HEK293 (cell line): ENCODE data around the gene SAMHD1.

Experiments used
- GFI1B ChIP-seq: fragments of 450-650 bp; formaldehyde crosslinking; IDR thresholded peaks from 2 replicates; pipeline ENCODE4 v1.5.1; 2016; ENCODE audit warnings: missing biosample characterization, missing genetic modification characterization
- KLF10 ChIP-seq: fragments of 450-650 bp; IDR thresholded peaks from 2 replicates; pipeline ENCODE4 v1.5.1; 2018; ENCODE audit warnings: missing biosample characterization, mild to moderate bottlenecking, missing genetic modification characterization
- KLF7 ChIP-seq: fragments of 450-650 bp; formaldehyde crosslinking; IDR thresholded peaks from 2 replicates; pipeline ENCODE4 v1.5.1; 2016; ENCODE audit warnings: missing biosample characterization, missing genetic modification characterization, borderline replicate concordance
- REPIN1 ChIP-seq: fragments of 450-650 bp; formaldehyde crosslinking; IDR thresholded peaks from 2 replicates; pipeline ENCODE4 v1.5.1; 2017; ENCODE audit warnings: missing biosample characterization, missing genetic modification characterization, low read depth
- SCRT1 ChIP-seq: fragments of 450-650 bp; formaldehyde crosslinking; IDR thresholded peaks from 2 replicates; pipeline ENCODE4 v1.5.1; 2016; ENCODE audit warnings: missing biosample characterization, missing genetic modification characterization, borderline replicate concordance
- SP7 ChIP-seq: fragments of 450-650 bp; formaldehyde crosslinking; IDR thresholded peaks from 2 replicates; pipeline ENCODE4 v1.5.1; 2016; ENCODE audit warnings: missing biosample characterization, missing genetic modification characterization
- TCF7L2 ChIP-seq: IDR thresholded peaks from 2 replicates; pipeline ENCODE4 v1.6.1; 2011; ENCODE audit warnings: low read depth, mild to moderate bottlenecking, inconsistent platforms, low read length, moderate library complexity, borderline replicate concordance
- ZBTB10 ChIP-seq: fragments of 450-650 bp; formaldehyde crosslinking; IDR thresholded peaks from 2 replicates; pipeline ENCODE4 v1.5.1; 2016; ENCODE audit warnings: missing biosample characterization, missing genetic modification characterization
- ZBTB17 ChIP-seq: fragments of 450-650 bp; formaldehyde crosslinking; IDR thresholded peaks from 2 replicates; pipeline ENCODE4 v1.5.1; 2016; ENCODE audit warnings: missing biosample characterization, missing genetic modification characterization
- ZBTB48 ChIP-seq: fragments of 450-650 bp; formaldehyde crosslinking; IDR thresholded peaks from 2 replicates; pipeline ENCODE4 v1.5.1; 2016; ENCODE audit warnings: missing biosample characterization, missing genetic modification characterization
- ZBTB49 ChIP-seq: fragments of 450-650 bp; formaldehyde crosslinking; IDR thresholded peaks from 2 replicates; pipeline ENCODE4 v1.5.1; 2016; ENCODE audit warnings: missing biosample characterization, missing genetic modification characterization, low read depth
- ZFHX2 ChIP-seq: fragments of 450-650 bp; formaldehyde crosslinking; conservative IDR thresholded peaks from 2 replicates; pipeline ENCODE4 v1.5.1; 2016; ENCODE audit warnings: missing biosample characterization, missing genetic modification characterization
- ZFP69B ChIP-seq: fragments of 450-650 bp; formaldehyde crosslinking; IDR thresholded peaks from 2 replicates; pipeline ENCODE4 v1.5.1; 2016; ENCODE audit warnings: missing biosample characterization, missing genetic modification characterization
- ZNF10 ChIP-seq: fragments of 450-650 bp; formaldehyde crosslinking; IDR thresholded peaks from 2 replicates; pipeline ENCODE4 v1.5.1; 2017; ENCODE audit warnings: missing biosample characterization, missing genetic modification characterization
- ZNF112 ChIP-seq: fragments of 450-650 bp; formaldehyde crosslinking; IDR thresholded peaks from 2 replicates; pipeline ENCODE4 v1.5.0; 2017; ENCODE audit warnings: missing biosample characterization, missing genetic modification characterization
- ZNF133 ChIP-seq: fragments of 450-650 bp; formaldehyde crosslinking; IDR thresholded peaks from 2 replicates; pipeline ENCODE4 v1.5.1; 2016; ENCODE audit warnings: missing biosample characterization, missing genetic modification characterization
- ZNF19 ChIP-seq: fragments of 450-650 bp; formaldehyde crosslinking; IDR thresholded peaks from 2 replicates; pipeline ENCODE4; 2016; ENCODE audit warnings: missing biosample characterization, missing genetic modification characterization, low read depth
- ZNF366 ChIP-seq: fragments of 450-650 bp; formaldehyde crosslinking; conservative IDR thresholded peaks from 2 replicates; pipeline ENCODE4 v1.5.1; 2016; ENCODE audit warnings: missing biosample characterization, missing genetic modification characterization
- ZNF426 ChIP-seq: fragments of 450-650 bp; formaldehyde crosslinking; IDR thresholded peaks from 2 replicates; pipeline ENCODE4 v1.5.1; 2017; ENCODE audit warnings: missing biosample characterization, missing genetic modification characterization, mild to moderate bottlenecking, inconsistent platforms, moderate library complexity
- ZNF514 ChIP-seq: fragments of 450-650 bp; formaldehyde crosslinking; IDR thresholded peaks from 2 replicates; pipeline ENCODE4 v1.5.1; 2016; ENCODE audit warnings: missing biosample characterization, missing genetic modification characterization
- ZNF837 ChIP-seq: fragments of 450-650 bp; formaldehyde crosslinking; IDR thresholded peaks from 2 replicates; pipeline ENCODE4 v1.5.1; 2016; ENCODE audit warnings: missing biosample characterization, missing genetic modification characterization
- TF ChIP-seq, protein P1 (sequence below): fragments of 450-650 bp; formaldehyde crosslinking; IDR thresholded peaks from 2 replicates; pipeline ENCODE4 v1.5.1; 2016; ENCODE audit warnings: missing biosample characterization, missing genetic modification characterization
- TF ChIP-seq, protein P2 (sequence below): fragments of 450-650 bp; formaldehyde crosslinking; IDR thresholded peaks from 2 replicates; pipeline ENCODE4 v1.5.1; 2017; ENCODE audit warnings: missing biosample characterization, missing genetic modification characterization
- TF ChIP-seq, protein P3 (sequence below): fragments of 450-650 bp; formaldehyde crosslinking; conservative IDR thresholded peaks from 2 replicates; pipeline ENCODE4 v1.5.1; 2016; ENCODE audit warnings: low read depth, missing biosample characterization, missing genetic modification characterization
- TF ChIP-seq, protein P4 (sequence below): fragments of 450-650 bp; formaldehyde crosslinking; IDR thresholded peaks from 2 replicates; pipeline ENCODE4 v1.5.1; 2016; ENCODE audit warnings: missing biosample characterization, missing genetic modification characterization

SAMHD1 gene

DNA sequence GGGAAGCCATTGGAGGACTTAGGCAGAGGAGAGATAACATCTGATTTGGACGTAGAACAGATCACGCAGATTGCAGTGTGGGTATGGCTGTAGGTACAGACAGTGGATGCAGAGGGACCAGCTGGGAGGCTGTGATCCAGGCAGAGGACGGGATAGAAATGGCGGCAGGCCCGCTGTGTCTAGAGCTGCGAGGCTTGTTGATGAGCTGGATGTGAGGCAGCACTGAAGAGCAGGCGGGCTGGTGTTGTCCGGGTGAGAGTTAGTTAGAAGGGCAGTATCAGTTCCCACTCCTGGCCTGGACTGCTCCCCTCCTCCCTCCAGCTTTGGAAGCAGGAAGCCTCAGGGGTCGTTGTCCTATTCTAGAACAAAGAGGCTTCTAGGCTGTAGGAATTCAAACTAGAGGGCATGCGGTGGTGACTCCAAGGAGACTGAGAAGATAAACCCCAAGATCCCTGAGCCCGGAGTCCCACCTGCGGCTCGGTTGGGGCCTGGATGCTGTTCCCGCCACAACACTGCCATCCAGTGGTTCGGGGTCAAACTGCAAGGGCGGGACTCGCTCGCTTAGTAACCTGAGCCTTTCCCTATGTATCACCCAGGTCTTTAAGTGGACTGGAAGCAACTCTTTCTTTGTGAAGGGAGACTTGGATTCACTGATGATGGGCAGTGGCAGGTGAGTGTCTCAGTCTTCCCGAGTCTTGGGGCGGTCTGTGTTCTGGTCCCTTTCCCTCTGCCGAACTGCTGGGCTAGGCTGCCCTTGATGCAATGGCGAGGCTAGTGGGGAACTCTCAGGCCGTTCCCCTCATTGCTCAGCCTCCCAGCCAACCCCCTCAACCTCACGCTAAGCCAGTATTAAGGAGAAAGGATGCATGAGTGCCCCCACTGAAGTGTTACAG lies 64.4 kb downstream of the SAMHD1 start (continued):
- TF ChIP-seq, protein P1, sequence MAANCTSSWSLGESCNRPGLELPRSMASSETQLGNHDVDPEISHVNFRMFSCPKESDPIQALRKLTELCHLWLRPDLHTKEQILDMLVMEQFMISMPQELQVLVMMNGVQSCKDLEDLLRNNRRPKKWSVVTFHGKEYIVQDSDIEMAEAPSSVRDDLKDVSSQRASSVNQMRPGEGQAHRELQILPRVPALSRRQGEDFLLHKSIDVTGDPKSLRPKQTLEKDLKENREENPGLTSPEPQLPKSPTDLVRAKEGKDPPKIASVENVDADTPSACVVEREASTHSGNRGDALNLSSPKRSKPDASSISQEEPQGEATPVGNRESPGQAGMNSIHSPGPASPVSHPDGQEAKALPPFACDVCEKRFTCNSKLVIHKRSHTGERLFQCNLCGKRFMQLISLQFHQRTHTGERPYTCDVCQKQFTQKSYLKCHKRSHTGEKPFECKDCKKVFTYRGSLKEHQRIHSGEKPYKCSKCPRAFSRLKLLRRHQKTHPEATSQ (tag by site-specific recombination), result no peak
- TF ChIP-seq ZFP69B (tag by site-specific recombination) (0 out of 2 replicates have a peak, but pooled peaks have one; percentile 14), GFI1B (tag by site-specific recombination) (no peak), ZNF133 (no peak), ZNF426 (tag by site-specific recombination) (no peak), ZNF10 (no peak), SP7 (no peak), KLF10 (tag by site-specific recombination) (no peak), ZBTB10 (tag by site-specific recombination) (no peak), ZNF112 (tag by site-specific recombination) (no peak), ZNF366 (tag by site-specific recombination) (0 out of 2 replicates have a peak, but pooled peaks have one; percentile 23), REPIN1 (no peak), TCF7L2 (no peak), ZNF19 (tag by site-specific recombination) (no peak), ZBTB49 (tag by site-specific recombination) (no peak), SCRT1 (tag by site-specific recombination) (peak; percentile 73), ZNF837 (no peak), ZBTB48 (tag by site-specific recombination) (peak; percentile 91), ZFHX2 (tag by site-specific recombination) (no peak), ZNF514 (tag by site-specific recombination) (no peak), KLF7 (tag by site-specific recombination) (no peak), ZBTB17 (tag by site-specific recombination) (peak; percentile 81)
- TF ChIP-seq, protein P2, sequence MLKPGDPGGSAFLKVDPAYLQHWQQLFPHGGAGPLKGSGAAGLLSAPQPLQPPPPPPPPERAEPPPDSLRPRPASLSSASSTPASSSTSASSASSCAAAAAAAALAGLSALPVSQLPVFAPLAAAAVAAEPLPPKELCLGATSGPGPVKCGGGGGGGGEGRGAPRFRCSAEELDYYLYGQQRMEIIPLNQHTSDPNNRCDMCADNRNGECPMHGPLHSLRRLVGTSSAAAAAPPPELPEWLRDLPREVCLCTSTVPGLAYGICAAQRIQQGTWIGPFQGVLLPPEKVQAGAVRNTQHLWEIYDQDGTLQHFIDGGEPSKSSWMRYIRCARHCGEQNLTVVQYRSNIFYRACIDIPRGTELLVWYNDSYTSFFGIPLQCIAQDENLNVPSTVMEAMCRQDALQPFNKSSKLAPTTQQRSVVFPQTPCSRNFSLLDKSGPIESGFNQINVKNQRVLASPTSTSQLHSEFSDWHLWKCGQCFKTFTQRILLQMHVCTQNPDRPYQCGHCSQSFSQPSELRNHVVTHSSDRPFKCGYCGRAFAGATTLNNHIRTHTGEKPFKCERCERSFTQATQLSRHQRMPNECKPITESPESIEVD (tag by site-specific recombination), result no peak
- TF ChIP-seq, protein P3, sequence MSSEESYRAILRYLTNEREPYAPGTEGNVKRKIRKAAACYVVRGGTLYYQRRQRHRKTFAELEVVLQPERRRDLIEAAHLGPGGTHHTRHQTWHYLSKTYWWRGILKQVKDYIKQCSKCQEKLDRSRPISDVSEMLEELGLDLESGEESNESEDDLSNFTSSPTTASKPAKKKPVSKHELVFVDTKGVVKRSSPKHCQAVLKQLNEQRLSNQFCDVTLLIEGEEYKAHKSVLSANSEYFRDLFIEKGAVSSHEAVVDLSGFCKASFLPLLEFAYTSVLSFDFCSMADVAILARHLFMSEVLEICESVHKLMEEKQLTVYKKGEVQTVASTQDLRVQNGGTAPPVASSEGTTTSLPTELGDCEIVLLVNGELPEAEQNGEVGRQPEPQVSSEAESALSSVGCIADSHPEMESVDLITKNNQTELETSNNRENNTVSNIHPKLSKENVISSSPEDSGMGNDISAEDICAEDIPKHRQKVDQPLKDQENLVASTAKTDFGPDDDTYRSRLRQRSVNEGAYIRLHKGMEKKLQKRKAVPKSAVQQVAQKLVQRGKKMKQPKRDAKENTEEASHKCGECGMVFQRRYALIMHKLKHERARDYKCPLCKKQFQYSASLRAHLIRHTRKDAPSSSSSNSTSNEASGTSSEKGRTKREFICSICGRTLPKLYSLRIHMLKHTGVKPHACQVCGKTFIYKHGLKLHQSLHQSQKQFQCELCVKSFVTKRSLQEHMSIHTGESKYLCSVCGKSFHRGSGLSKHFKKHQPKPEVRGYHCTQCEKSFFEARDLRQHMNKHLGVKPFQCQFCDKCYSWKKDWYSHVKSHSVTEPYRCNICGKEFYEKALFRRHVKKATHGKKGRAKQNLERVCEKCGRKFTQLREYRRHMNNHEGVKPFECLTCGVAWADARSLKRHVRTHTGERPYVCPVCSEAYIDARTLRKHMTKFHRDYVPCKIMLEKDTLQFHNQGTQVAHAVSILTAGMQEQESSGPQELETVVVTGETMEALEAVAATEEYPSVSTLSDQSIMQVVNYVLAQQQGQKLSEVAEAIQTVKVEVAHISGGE (tag by site-specific recombination), result no peak
- TF ChIP-seq, protein P4, sequence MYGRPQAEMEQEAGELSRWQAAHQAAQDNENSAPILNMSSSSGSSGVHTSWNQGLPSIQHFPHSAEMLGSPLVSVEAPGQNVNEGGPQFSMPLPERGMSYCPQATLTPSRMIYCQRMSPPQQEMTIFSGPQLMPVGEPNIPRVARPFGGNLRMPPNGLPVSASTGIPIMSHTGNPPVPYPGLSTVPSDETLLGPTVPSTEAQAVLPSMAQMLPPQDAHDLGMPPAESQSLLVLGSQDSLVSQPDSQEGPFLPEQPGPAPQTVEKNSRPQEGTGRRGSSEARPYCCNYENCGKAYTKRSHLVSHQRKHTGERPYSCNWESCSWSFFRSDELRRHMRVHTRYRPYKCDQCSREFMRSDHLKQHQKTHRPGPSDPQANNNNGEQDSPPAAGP (tag by site-specific recombination), result no peak
